ENCODE data around the gene ABCC4. TPM values are rescaled to one million over a fixed set of nuclear protein-coding genes. Genes with fewer than 3 reads are reported as not detected.

Gene ABCC4
- total and polyA plus RNA-seq, 8 donors, result 0.80 to 8.7 (median 4.1) TPM

GRCh38 chr13:95039415-95039814 lies 261.8 kb downstream of the ABCC4 start:
- Histone ChIP-seq H3K36me3 (no peaks in the 10 kb centered on the region), H3K9me3 (no peaks in the 10 kb centered on the region), H3K4me1 (no peaks in the 10 kb centered on the region), H3K27me3 (no peaks in the 10 kb centered on the region), H3K27ac (no peak overlapping the region), H3K4me3 (no peak overlapping the region)
- ATAC-seq (no peak), FAIRE-seq (no peak), DNase-seq (no peak)
- no peak for TF ChIP-seq CTCF (IDR thresholded peaks at IDR 0.05)
- WGBS, 2 donors, result 82 to 85% methylated on average over 2 of the region's 2 CpGs
- intact Hi-C loops (cut with DNase I), result no loop called here

GRCh38 chr13:95038949-95039348 lies 262.3 kb downstream of the ABCC4 start:
- WGBS, 2 donors, result 94 to 100% methylated on average over 1 of the region's 1 CpG
- FAIRE-seq (no peak), ATAC-seq (no peak), DNase-seq (no peak)
- Histone ChIP-seq H3K36me3 (no peaks in the 10 kb centered on the region), H3K9me3 (no peaks in the 10 kb centered on the region), H3K4me3 (no peak overlapping the region), H3K27me3 (no peaks in the 10 kb centered on the region), H3K4me1 (no peaks in the 10 kb centered on the region), H3K27ac (no peak overlapping the region)
- intact Hi-C loops (cut with DNase I), result no loop called here
- no peak for TF ChIP-seq CTCF (IDR thresholded peaks at IDR 0.05)

- ATAC-seq (no peak), FAIRE-seq (no peak), DNase-seq (no peak)
- Histone ChIP-seq H3K4me3 (no peak overlapping the region), H3K27ac (no peak overlapping the region), H3K4me1 (no peaks in the 10 kb centered on the region), H3K27me3 (no peaks in the 10 kb centered on the region), H3K36me3 (no peaks in the 10 kb centered on the region), H3K9me3 (no peaks in the 10 kb centered on the region)
- intact Hi-C loops (cut with DNase I), result no loop called here
- WGBS, 2 donors, result 91 to 93% methylated on average over 7 of the region's 7 CpGs
- TF ChIP-seq CTCF (IDR thresholded peaks at IDR 0.05), result no peak
Measured at GRCh38 chr13:95035311-95036109, 265.7 kb downstream of the ABCC4 start.

- 96 to 100% methylated on average over 1 of the region's 1 CpG for WGBS, 2 donors
- no peak for FAIRE-seq
- no peak overlapping the region for H3K4me3 ChIP-seq
- no peaks in the 10 kb centered on the region for H3K27me3 ChIP-seq
- TF ChIP-seq CTCF (IDR thresholded peaks at IDR 0.05), result no peak
- no peaks in the 10 kb centered on the region for H3K36me3 ChIP-seq
- H3K9me3 ChIP-seq, result no peaks in the 10 kb centered on the region
- intact Hi-C loops (cut with DNase I), result no loop called here
- no peaks in the 10 kb centered on the region for H3K4me1 ChIP-seq
- DNase-seq, result no peak
- H3K27ac ChIP-seq, result no peak overlapping the region
- ATAC-seq, result no peak
Measured at GRCh38 chr13:95033890-95034289, 267.4 kb downstream of the ABCC4 start.

GRCh38 chr13:95032121-95032520 lies 269.1 kb downstream of the ABCC4 start:
- intact Hi-C loops (cut with DNase I), result no loop called here
- H3K27ac ChIP-seq, result no peak overlapping the region
- DNase-seq (no peak), ATAC-seq (no peak), FAIRE-seq (no peak)
- WGBS, 2 donors, result 83 to 86% methylated on average over 4 of the region's 4 CpGs
- H3K27me3 ChIP-seq, result no peaks in the 10 kb centered on the region
- no peaks in the 10 kb centered on the region for H3K4me1 ChIP-seq
- H3K4me3 ChIP-seq, result no peak overlapping the region
- H3K9me3 ChIP-seq, result no peaks in the 10 kb centered on the region
- no peak for TF ChIP-seq CTCF (IDR thresholded peaks at IDR 0.05)
- H3K36me3 ChIP-seq, result no peaks in the 10 kb centered on the region
